Transverse colon (tissue), 3 donors: ENCODE data around the gene RASAL2.

Experiments used
- EP300 ChIP-seq: sonication (generic); formaldehyde crosslinking; IDR thresholded peaks from one replicate; pipeline ENCODE4 v1.6.1; 2017; ENCODE audit warnings: antibody characterized with exemption, low read depth
- POLR2A ChIP-seq: fragments of 450-650 bp; IDR thresholded peaks from one replicate; pipeline ENCODE4 v1.6.1; 2016; ENCODE audit warnings: antibody characterized with exemption, mild to moderate bottlenecking, moderate library complexity
- TF ChIP-seq, protein P1 (sequence below), 5 experiments: fragments of 200-600 bp in 3 of 5; fragments of 450-650 bp in 2 of 5; sonication (generic) in 3 of 5; IDR thresholded peaks; 1 replicate in 2 of 5; 2 replicates in 3 of 5; pipeline ENCODE4 v1.5.1; 2016 to 2017; ENCODE audit warnings: antibody characterized with exemption in 5 of 5, inconsistent platforms in 3 of 5, mild to moderate bottlenecking in 2 of 5, moderate library complexity in 1 of 5

DNA sequence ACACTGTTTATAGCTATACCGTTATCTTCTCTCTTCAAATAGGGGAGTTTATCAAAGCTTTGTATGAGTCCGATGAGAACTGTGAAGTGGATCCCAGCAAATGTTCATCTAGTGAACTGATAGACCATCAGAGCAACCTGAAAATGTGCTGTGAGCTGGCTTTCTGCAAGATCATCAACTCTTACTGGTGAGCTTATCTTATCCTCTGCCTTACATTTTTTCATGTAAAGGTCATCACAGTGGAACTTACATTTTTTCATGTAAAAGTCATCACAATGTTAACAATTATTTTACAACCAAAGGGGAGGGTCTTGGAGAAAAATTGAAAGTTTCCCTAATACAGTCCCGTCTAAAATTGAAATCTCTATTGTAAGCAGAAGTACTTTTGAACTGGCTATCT lies 357.6 kb downstream of the RASAL2 start:
- TF ChIP-seq, protein P1, sequence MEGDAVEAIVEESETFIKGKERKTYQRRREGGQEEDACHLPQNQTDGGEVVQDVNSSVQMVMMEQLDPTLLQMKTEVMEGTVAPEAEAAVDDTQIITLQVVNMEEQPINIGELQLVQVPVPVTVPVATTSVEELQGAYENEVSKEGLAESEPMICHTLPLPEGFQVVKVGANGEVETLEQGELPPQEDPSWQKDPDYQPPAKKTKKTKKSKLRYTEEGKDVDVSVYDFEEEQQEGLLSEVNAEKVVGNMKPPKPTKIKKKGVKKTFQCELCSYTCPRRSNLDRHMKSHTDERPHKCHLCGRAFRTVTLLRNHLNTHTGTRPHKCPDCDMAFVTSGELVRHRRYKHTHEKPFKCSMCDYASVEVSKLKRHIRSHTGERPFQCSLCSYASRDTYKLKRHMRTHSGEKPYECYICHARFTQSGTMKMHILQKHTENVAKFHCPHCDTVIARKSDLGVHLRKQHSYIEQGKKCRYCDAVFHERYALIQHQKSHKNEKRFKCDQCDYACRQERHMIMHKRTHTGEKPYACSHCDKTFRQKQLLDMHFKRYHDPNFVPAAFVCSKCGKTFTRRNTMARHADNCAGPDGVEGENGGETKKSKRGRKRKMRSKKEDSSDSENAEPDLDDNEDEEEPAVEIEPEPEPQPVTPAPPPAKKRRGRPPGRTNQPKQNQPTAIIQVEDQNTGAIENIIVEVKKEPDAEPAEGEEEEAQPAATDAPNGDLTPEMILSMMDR (IDR thresholded peaks at IDR 0.05) = no peak
- TF ChIP-seq POLR2A = no peak
- no peak for TF ChIP-seq EP300
